Natural killer cell treated with Interleukin-12 subunit alpha and Interleukin-12 subunit beta and Interleukin-15 and Interleukin-18, amount 100 ng/mL, for 72 hours (primary cell): ENCODE results near the gene TOP3A. TPM values are rescaled to one million over a fixed set of nuclear protein-coding genes. Genes with fewer than 3 reads are reported as not detected.

ENCODE experiments used
- ATAC-seq, 2 donors: fragments of 150-1000 bp; cut with Tn5 transposase in 1 of 2; sonication (Bioruptor Pico), chemical (Tn5 transposase) in 1 of 2; 2 replicates each; pipeline ENCODE4 v1.10.0; 2021
- DNase-seq: peaks from one replicate; pipeline ENCODE4 v3.0.0; 2022; ENCODE audit warnings: low spot score
- H3K27ac Mint-ChIP-seq, 2 donors: 1 replicate in 1 of 2; 2 replicates in 1 of 2; pipeline ENCODE4 v1.8.0; 2022; ENCODE audit warnings: mixed read lengths in 2 of 2, mild to moderate bottlenecking in 1 of 2, moderate library complexity in 1 of 2
- H3K27me3 Mint-ChIP-seq, 2 donors: 1 replicate in 1 of 2; 2 replicates in 1 of 2; pipeline ENCODE4 v1.8.0; 2022; ENCODE audit warnings: mixed read lengths in 2 of 2
- H3K36me3 Mint-ChIP-seq: one replicate; pipeline ENCODE4 v1.8.0; 2022; ENCODE audit warnings: mixed read lengths
- H3K4me1 Mint-ChIP-seq, 2 donors: 1 replicate in 1 of 2; 2 replicates in 1 of 2; pipeline ENCODE4 v1.8.0; 2022; ENCODE audit warnings: low read depth in 2 of 2, mixed read lengths in 2 of 2, mild to moderate bottlenecking in 1 of 2
- H3K4me3 Mint-ChIP-seq: one replicate; pipeline ENCODE4 v1.8.0; 2022; ENCODE audit warnings: mixed read lengths
- H3K9me3 Mint-ChIP-seq: 2 replicates; pipeline ENCODE4 v1.8.0; 2022; ENCODE audit warnings: mixed read lengths
- total RNA-seq, 2 donors: library from RNA; stranded (reverse); gene quantifications; one replicate each; pipeline ENCODE4 v1.2.3, GENCODE V29; 2022

Gene TOP3A
- total RNA-seq, 2 donors from 2014 or later = 65.6 to 144 TPM

DNA sequence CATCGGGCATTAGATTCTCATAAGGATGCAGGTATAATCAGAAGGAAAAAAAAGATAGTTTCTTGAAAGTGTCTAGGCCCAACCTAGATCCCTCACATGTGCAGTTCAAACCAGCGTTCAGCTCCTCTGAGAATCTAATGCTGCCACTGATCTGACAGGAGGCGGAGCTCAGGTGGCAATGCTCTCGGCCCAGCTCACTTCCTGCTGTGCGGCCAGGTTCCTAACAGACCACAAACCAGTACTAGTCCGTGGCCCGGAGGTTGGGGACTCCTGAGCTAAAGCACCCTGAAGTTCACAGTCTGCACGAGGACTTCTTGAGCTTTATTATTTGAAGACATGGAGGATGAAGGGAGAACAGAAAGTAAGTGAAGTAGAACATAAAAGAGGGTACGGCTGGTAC lies 17.1 kb upstream of the TOP3A start:
- Mint-ChIP-seq H3K4me3 (no peak overlapping the region), H3K27me3 (no peaks in the 10 kb centered on the region), H3K4me1 (peaks cover 9 to 12% of the 10 kb centered on the region in 2 donors), H3K9me3 (no peaks in the 10 kb centered on the region), H3K36me3 (no peaks in the 10 kb centered on the region), H3K27ac (peak overlapping the region in 1 of 2 donors; percentile 71)
- no peak for ATAC-seq
- no peak for DNase-seq

- Mint-ChIP-seq H3K36me3 (no peaks in the 10 kb centered on the region), H3K4me1 (peaks cover 11 to 12% of the 10 kb centered on the region in 2 donors), H3K4me3 (no peak overlapping the region), H3K27ac (no peak overlapping the region), H3K9me3 (no peaks in the 10 kb centered on the region), H3K27me3 (no peaks in the 10 kb centered on the region)
- ATAC-seq (no peak), DNase-seq (no peak)
These were observed 13.9 kb upstream of the TOP3A start for GRCh38 chr17:18328643-18329204.

GRCh38 chr17:18327556-18327955 lies 12.8 kb upstream of the TOP3A start:
- H3K36me3 Mint-ChIP-seq = no peaks in the 10 kb centered on the region
- ATAC-seq (no peak), DNase-seq (no peak)
- no peak overlapping the region for H3K4me3 Mint-ChIP-seq
- H3K9me3 Mint-ChIP-seq = no peaks in the 10 kb centered on the region
- no peak overlapping the region for H3K27ac Mint-ChIP-seq
- no peaks in the 10 kb centered on the region for H3K27me3 Mint-ChIP-seq
- H3K4me1 Mint-ChIP-seq = peaks cover 9 to 11% of the 10 kb centered on the region in 2 donors

DNA sequence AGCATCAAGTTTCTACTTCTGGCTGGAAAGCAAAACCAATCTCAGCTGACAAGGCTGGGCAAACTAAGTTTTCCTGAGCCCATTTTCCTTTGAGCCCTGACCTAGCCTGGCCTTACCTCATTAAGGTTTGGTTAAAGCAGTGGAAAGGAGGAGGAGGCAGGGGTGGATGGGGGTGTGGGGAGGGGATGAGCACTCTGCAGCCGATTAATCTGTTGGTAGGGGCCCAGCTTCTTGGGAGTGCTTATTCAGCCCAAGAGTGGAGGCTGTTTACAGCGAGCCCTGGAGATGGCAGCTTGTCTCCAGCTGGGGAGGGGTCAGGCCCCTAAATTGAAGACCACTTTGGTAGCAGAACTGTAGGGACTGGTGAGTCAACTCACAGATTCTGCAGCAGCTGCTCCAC lies 12.3 kb upstream of the TOP3A start:
- H3K27ac Mint-ChIP-seq = no peak overlapping the region
- no peaks in the 10 kb centered on the region for H3K27me3 Mint-ChIP-seq
- no peaks in the 10 kb centered on the region for H3K9me3 Mint-ChIP-seq
- DNase-seq (no peak), ATAC-seq (no peak)
- no peak overlapping the region for H3K4me3 Mint-ChIP-seq
- H3K4me1 Mint-ChIP-seq = peaks cover 4 to 8% of the 10 kb centered on the region in 2 donors
- H3K36me3 Mint-ChIP-seq = no peaks in the 10 kb centered on the region

DNA sequence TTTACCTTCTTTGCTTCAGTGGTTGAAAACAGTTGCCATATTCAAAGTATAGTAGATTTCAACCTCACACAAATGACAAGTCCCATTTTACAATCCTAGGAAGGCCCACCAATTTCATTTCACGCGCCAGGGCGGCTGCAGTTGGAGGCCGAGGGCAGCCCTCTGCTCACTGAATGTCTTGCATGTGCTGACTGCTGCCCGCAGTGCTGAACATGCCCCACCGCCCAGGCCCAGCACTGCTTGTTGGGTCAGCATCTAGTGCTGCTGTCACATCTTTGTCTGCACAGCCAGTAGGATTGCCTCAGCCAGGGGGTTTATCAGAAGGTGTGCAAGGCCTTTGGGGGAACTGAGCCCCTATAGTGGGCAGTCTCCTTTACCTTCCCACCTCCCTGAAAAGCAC lies 11.8 kb upstream of the TOP3A start:
- Mint-ChIP-seq H3K27ac (no peak overlapping the region), H3K36me3 (no peaks in the 10 kb centered on the region)

GRCh38 chr17:18326039-18326438 lies 11.2 kb upstream of the TOP3A start:
- Mint-ChIP-seq H3K4me1 (peaks cover 6% of the 10 kb centered on the region in 2 donors), H3K27ac (no peak overlapping the region), H3K27me3 (no peaks in the 10 kb centered on the region), H3K36me3 (no peaks in the 10 kb centered on the region), H3K4me3 (no peak overlapping the region), H3K9me3 (no peaks in the 10 kb centered on the region)
- DNase-seq (no peak), ATAC-seq (no peak)

More for the DNA sequence above, 11.8 kb upstream of the TOP3A start:
- ATAC-seq (peak in 1 of 2 donors; percentile 30), DNase-seq (no peak)
- no peak overlapping the region for H3K4me3 Mint-ChIP-seq
- no peaks in the 10 kb centered on the region for H3K27me3 Mint-ChIP-seq
- no peaks in the 10 kb centered on the region for H3K9me3 Mint-ChIP-seq
- peaks cover 4 to 6% of the 10 kb centered on the region in 2 donors for H3K4me1 Mint-ChIP-seq

DNA sequence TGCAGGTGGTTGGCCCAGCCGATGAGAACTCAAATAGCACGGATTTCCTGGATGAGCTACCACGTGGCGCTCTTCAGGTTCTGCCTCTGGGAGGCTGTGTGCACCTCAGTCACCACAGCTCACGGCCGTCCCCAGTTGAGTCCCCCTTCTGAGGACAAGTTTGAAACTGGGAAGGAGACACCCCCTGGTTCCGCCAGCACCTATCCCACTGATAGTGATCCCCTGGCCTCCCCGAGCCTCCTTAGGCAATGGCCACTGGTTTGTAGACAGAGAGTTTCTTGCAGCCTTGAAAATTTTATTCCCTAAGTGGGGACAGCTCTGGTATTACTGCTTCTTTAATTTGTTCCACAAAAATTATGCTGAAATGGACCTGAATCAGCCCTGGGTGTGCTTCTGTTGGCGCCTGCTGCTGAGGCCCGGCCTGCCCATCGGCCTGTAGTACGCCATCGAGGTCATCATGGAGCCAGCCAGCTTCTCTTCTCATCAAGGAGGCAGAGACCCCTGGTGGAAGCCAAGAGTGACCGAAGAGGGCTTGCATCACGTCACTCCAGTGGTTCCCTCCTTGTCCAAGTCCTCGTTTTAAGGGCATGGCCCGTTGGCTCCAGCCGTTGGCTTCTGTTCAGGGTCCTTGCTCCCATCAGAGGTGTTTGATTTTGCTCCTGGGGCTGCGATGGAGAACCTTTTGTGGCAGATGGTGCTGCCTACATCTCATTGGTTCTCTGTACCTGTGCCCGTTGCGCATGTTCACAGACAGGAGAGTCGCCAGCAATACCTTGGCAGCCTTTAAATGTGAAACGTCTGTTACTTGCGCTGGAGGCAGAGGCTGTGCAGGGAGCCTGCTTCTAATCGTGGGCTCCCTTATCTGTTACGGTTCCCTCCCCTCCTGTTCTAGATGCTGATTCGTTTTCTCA lies 9.6 kb upstream of the TOP3A start:
- no peaks in the 10 kb centered on the region for H3K27me3 Mint-ChIP-seq
- ATAC-seq (no peak), DNase-seq (peak; percentile 28)
- H3K27ac Mint-ChIP-seq = no peak overlapping the region
- no peak overlapping the region for H3K4me3 Mint-ChIP-seq
- H3K4me1 Mint-ChIP-seq = peaks cover 20 to 23% of the 10 kb centered on the region in 2 donors
- H3K9me3 Mint-ChIP-seq = no peaks in the 10 kb centered on the region
- no peaks in the 10 kb centered on the region for H3K36me3 Mint-ChIP-seq

- no peaks in the 10 kb centered on the region for H3K9me3 Mint-ChIP-seq
- peak overlapping the region in 1 of 2 donors; percentile 26 for H3K27ac Mint-ChIP-seq
- no peaks in the 10 kb centered on the region for H3K36me3 Mint-ChIP-seq
- H3K27me3 Mint-ChIP-seq = no peaks in the 10 kb centered on the region
- DNase-seq = peak; percentile 22
- ATAC-seq = no peak
- H3K4me1 Mint-ChIP-seq = peaks cover 24 to 26% of the 10 kb centered on the region in 2 donors
- H3K4me3 Mint-ChIP-seq = no peak overlapping the region
These were observed 8.8 kb upstream of the TOP3A start for GRCh38 chr17:18323507-18324139.

- peaks cover 26 to 30% of the 10 kb centered on the region in 2 donors for H3K4me1 Mint-ChIP-seq
- no peaks in the 10 kb centered on the region for H3K36me3 Mint-ChIP-seq
- peak overlapping the region in 1 of 2 donors; percentile 26 for H3K27ac Mint-ChIP-seq
These were observed 8.2 kb upstream of the TOP3A start for GRCh38 chr17:18323007-18323406.

GRCh38 chr17:18322522-18322921 lies 7.7 kb upstream of the TOP3A start:
- peaks cover 29 to 34% of the 10 kb centered on the region in 2 donors for H3K4me1 Mint-ChIP-seq
- no peaks in the 10 kb centered on the region for H3K36me3 Mint-ChIP-seq
- no peaks in the 10 kb centered on the region for H3K9me3 Mint-ChIP-seq
- no peak for ATAC-seq
- H3K27me3 Mint-ChIP-seq = no peaks in the 10 kb centered on the region
- DNase-seq = peak; percentile 31
- H3K27ac Mint-ChIP-seq = peak overlapping the region in 1 of 2 donors; percentile 26
- no peak overlapping the region for H3K4me3 Mint-ChIP-seq

More at GRCh38 chr17:18323007-18323406, 8.2 kb upstream of the TOP3A start:
- no peaks in the 10 kb centered on the region for H3K27me3 Mint-ChIP-seq
- peak; percentile 45 for DNase-seq
- no peaks in the 10 kb centered on the region for H3K9me3 Mint-ChIP-seq
- no peak for ATAC-seq
- no peak overlapping the region for H3K4me3 Mint-ChIP-seq

DNA sequence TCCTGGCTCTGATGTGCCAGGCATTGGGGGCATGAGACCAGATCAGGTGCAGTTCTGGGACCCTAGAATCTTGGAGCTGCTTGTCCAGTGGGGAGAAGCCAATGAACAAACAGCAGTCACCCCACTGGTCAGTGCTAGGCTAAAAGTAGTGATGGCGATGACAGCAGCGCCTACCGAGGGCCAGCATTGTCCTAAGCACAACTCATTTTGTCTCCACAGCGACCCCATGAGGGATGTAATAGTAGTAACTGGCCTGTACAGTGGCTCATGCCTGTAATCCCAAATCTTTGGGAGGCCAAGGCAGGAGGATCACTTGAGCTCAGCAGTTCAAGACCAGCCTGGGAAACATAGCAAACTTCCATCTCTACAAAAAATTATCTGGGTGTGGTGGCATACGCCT lies 6.5 kb upstream of the TOP3A start:
- DNase-seq (no peak), ATAC-seq (no peak)
- no peak overlapping the region for H3K4me3 Mint-ChIP-seq
- H3K36me3 Mint-ChIP-seq = peaks cover 5% of the 10 kb centered on the region
- peaks cover 40 to 45% of the 10 kb centered on the region in 2 donors for H3K4me1 Mint-ChIP-seq
- H3K9me3 Mint-ChIP-seq = no peaks in the 10 kb centered on the region
- H3K27me3 Mint-ChIP-seq = no peaks in the 10 kb centered on the region
- peak overlapping the region in 1 of 2 donors; percentile 19 for H3K27ac Mint-ChIP-seq

DNA sequence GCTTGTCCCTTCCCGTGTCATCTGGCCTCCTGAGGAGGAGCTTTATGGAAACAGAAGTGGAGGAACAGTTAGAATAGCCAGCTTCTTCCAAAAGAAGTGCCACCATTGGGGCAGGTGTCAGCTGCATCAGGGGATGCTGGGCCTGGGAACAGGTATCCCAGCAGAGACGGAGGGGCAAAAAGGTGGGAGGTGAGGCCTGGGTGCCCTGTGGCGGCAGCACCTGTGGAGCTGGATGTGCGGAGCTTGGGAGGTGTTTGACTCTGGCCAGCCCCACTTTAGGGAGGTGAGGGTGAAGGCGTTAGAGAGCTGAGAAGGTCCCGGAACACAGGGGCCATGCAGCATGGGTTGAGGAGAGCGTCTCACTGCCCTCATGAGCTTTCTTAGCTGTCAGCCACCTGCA lies 5.5 kb upstream of the TOP3A start:
- no peak for ATAC-seq
- H3K4me3 Mint-ChIP-seq = no peak overlapping the region

GRCh38 chr17:18319604-18320256 lies 4.9 kb upstream of the TOP3A start:
- H3K27me3 Mint-ChIP-seq = no peaks in the 10 kb centered on the region
- no peak overlapping the region for H3K4me3 Mint-ChIP-seq
- H3K27ac Mint-ChIP-seq = no peak overlapping the region
- H3K4me1 Mint-ChIP-seq = peaks cover 48 to 50% of the 10 kb centered on the region in 2 donors
- H3K36me3 Mint-ChIP-seq = peaks cover 5% of the 10 kb centered on the region
- ATAC-seq = no peak
- no peaks in the 10 kb centered on the region for H3K9me3 Mint-ChIP-seq
- peak; percentile 39 for DNase-seq

More for the DNA sequence above, 5.5 kb upstream of the TOP3A start:
- Mint-ChIP-seq H3K4me1 (peaks cover 48 to 52% of the 10 kb centered on the region in 2 donors), H3K9me3 (no peaks in the 10 kb centered on the region), H3K36me3 (peaks cover 5% of the 10 kb centered on the region), H3K27me3 (no peaks in the 10 kb centered on the region), H3K27ac (no peak overlapping the region)
- no peak for DNase-seq
